GM23338 (cell line): ENCODE data around the gene POLR3K. TPM values are rescaled to one million over a fixed set of nuclear protein-coding genes. Genes with fewer than 3 reads are reported as not detected.

Experiments
- ATAC-seq: fragments of 200-7000 bp; cut with Tn5 transposase; 3 replicates; pipeline ENCODE4 v1.9.1; 2020
- DNase-seq: peaks from one replicate; pipeline ENCODE4 v3.0.0-alpha.2; 2015; ENCODE audit warnings: low spot score
- H2AFZ ChIP-seq: fragments of 200-600 bp; sonication (generic); 2 replicates; pipeline ENCODE4 v1.8.0; 2016; ENCODE audit warnings: antibody characterized with exemption, mild to moderate bottlenecking, moderate library complexity
- H3F3A ChIP-seq: fragments of 200-600 bp; sonication (generic); replicated peaks from 2 replicates; pipeline ENCODE4 v1.8.0; 2017; ENCODE audit warnings: antibody characterized with exemption, mixed run types, low read depth
- H3K27ac ChIP-seq: fragments of 200-600 bp; sonication (generic); 2 replicates; pipeline ENCODE4 v1.6.1; 2016; ENCODE audit warnings: low read depth
- H3K27me3 ChIP-seq: fragments of 200-600 bp; sonication (generic); 2 replicates; pipeline ENCODE4 v1.8.0; 2016; ENCODE audit warnings: mild to moderate bottlenecking, mixed run types, moderate library complexity; ENCODE audit not compliant: insufficient read depth
- H3K36me3 ChIP-seq: fragments of 200-600 bp; sonication (generic); 2 replicates; pipeline ENCODE4 v1.8.0; 2016; ENCODE audit warnings: mild to moderate bottlenecking; ENCODE audit not compliant: insufficient read depth
- H3K4me1 ChIP-seq: fragments of 200-600 bp; sonication (generic); 2 replicates; pipeline ENCODE4 v1.8.0; 2016; ENCODE audit warnings: mild to moderate bottlenecking, moderate library complexity; ENCODE audit not compliant: insufficient read depth
- H3K4me2 ChIP-seq: fragments of 200-600 bp; sonication (generic); 2 replicates; pipeline ENCODE4 v1.7.1; 2017; ENCODE audit warnings: mixed run types
- H3K4me3 ChIP-seq: fragments of 200-600 bp; sonication (generic); 2 replicates; pipeline ENCODE4 v1.6.1; 2016; ENCODE audit warnings: mixed run types
- H3K79me2 ChIP-seq: fragments of 200-600 bp; sonication (generic); replicated peaks from 2 replicates; pipeline ENCODE4 v1.8.0; 2017; ENCODE audit warnings: mild to moderate bottlenecking; ENCODE audit not compliant: insufficient read depth
- H3K9me2 ChIP-seq: fragments of 200-600 bp; sonication (generic); 2 replicates; pipeline ENCODE4 v1.8.0; 2017; ENCODE audit not compliant: insufficient read depth
- H4K20me1 ChIP-seq: fragments of 200-600 bp; sonication (generic); replicated peaks from 2 replicates; pipeline ENCODE4 v1.8.0; 2017; ENCODE audit warnings: mild to moderate bottlenecking; ENCODE audit not compliant: insufficient read depth
- H3K27ac Mint-ChIP-seq: 2 replicates; pipeline ENCODE4 v1.8.0; 2020; ENCODE audit warnings: inconsistent platforms, mild to moderate bottlenecking, moderate library complexity, mixed read lengths
- H3K27me3 Mint-ChIP-seq: 3 replicates; pipeline ENCODE4 v1.8.0; 2022; ENCODE audit warnings: low read depth, mild to moderate bottlenecking, moderate library complexity, mixed read lengths, inconsistent platforms; ENCODE audit not compliant: insufficient read depth, poor library complexity
- H3K36me3 Mint-ChIP-seq: 3 replicates; pipeline ENCODE4 v1.8.0; 2021; ENCODE audit warnings: low read depth, mild to moderate bottlenecking, inconsistent platforms, moderate library complexity, mixed read lengths
- H3K4me1 Mint-ChIP-seq: 3 replicates; pipeline ENCODE4 v1.8.0; 2020; ENCODE audit warnings: mild to moderate bottlenecking, inconsistent platforms, mixed read lengths
- H3K4me3 Mint-ChIP-seq: 3 replicates; pipeline ENCODE4 v1.8.0; 2021; ENCODE audit warnings: moderate library complexity, mild to moderate bottlenecking, inconsistent platforms, mixed read lengths
- H3K9me3 Mint-ChIP-seq: 3 replicates; pipeline ENCODE4 v1.8.0; 2020; ENCODE audit warnings: moderate library complexity, mild to moderate bottlenecking, inconsistent platforms, mixed read lengths
- CREB1 ChIP-seq: fragments of 250-450 bp; sonication (Bioruptor Pico); IDR thresholded peaks from 2 replicates; pipeline ENCODE4 v1.5.0; 2020; ENCODE audit warnings: low read depth, mild to moderate bottlenecking, moderate library complexity
- ETS1 ChIP-seq: IDR thresholded peaks from 2 replicates; pipeline ENCODE4 v1.6.1; 2016; ENCODE audit warnings: antibody characterized with exemption
- EZH2 ChIP-seq: fragments of 200-600 bp; sonication (generic); IDR thresholded peaks from one replicate; pipeline ENCODE4 v1.8.0; 2017; ENCODE audit warnings: antibody characterized with exemption, mild to moderate bottlenecking, low read depth; ENCODE audit not compliant: unreplicated experiment
- EZH2phosphoT487 ChIP-seq: fragments of 200-600 bp; sonication (generic); IDR thresholded peaks from one replicate; pipeline ENCODE4 v1.8.1; 2018; ENCODE audit warnings: antibody characterized with exemption; ENCODE audit not compliant: unreplicated experiment
- NANOG ChIP-seq: IDR thresholded peaks from 2 replicates; pipeline ENCODE4 v1.6.1; 2016; ENCODE audit warnings: antibody characterized with exemption, borderline replicate concordance
- POLR2AphosphoS5 ChIP-seq: IDR thresholded peaks from 2 replicates; pipeline ENCODE4 v1.6.1; 2016; ENCODE audit warnings: antibody characterized with exemption, low read depth
- STAT1 ChIP-seq: IDR thresholded peaks from one replicate; pipeline ENCODE4 v1.6.1; 2016; ENCODE audit warnings: antibody characterized with exemption; ENCODE audit not compliant: unreplicated experiment
- ZNF114 ChIP-seq: fragments of 250-450 bp; sonication (Bioruptor Pico); IDR thresholded peaks from 2 replicates; pipeline ENCODE4 v1.5.0; 2020; ENCODE audit warnings: mild to moderate bottlenecking, moderate library complexity
- ZNF331 ChIP-seq: fragments of 250-450 bp; sonication (Bioruptor Pico); IDR thresholded peaks from 2 replicates; pipeline ENCODE4 v1.5.0; 2020; ENCODE audit warnings: low read depth, mild to moderate bottlenecking, moderate library complexity
- polyA plus RNA-seq: library from polyadenylated mRNA; unstranded; fragments of >200 nt; fragmentation: Nextera tagmentation; extraction: Ambion mirVana; gene quantifications from 2 replicates; pipeline ENCODE4 v1.2.1, GENCODE V29; 2016
- total RNA-seq: library from RNA; depleted of rRNA; stranded (reverse); fragments of >200 nt; shearing (Covaris generic); gene quantifications from 2 replicates; pipeline ENCODE4 v1.2.3, GENCODE V29; 2014
- TF ChIP-seq, protein P1 (sequence below): fragments of 250-450 bp; sonication (Bioruptor Pico); IDR thresholded peaks from 2 replicates; pipeline ENCODE4 v1.5.0; 2020; ENCODE audit warnings: mild to moderate bottlenecking, moderate library complexity
- TF ChIP-seq, protein P2 (sequence below): IDR thresholded peaks from one replicate; pipeline ENCODE4 v1.6.1; 2018; ENCODE audit warnings: antibody characterized with exemption; ENCODE audit not compliant: unreplicated experiment

POLR3K gene
- total and polyA plus RNA-seq, 2 experiments from 2014 or later, result 17.8 to 58.5 TPM

DNA sequence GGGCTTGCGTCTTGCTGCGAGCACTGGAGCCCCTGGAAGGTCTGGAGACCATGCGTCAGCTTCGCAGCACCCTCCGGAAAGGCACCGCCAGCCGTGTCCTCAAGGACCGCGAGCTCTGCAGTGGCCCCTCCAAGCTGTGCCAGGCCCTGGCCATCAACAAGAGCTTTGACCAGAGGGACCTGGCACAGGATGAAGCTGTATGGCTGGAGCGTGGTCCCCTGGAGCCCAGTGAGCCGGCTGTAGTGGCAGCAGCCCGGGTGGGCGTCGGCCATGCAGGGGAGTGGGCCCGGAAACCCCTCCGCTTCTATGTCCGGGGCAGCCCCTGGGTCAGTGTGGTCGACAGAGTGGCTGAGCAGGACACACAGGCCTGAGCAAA, 32.0 kb upstream of the POLR3K start:
- H4K20me1 ChIP-seq, result no peaks in the 10 kb centered on the region; the same call in 1 of the 2 replicates
- peaks cover 8% of the 10 kb centered on the region for H3K4me1 Mint-ChIP-seq
- no peaks in the 10 kb centered on the region for H3K27me3 ChIP-seq
- no peaks in the 10 kb centered on the region; the same call in 1 of the 2 replicates for H3K4me1 ChIP-seq
- H2AFZ ChIP-seq, result no peak overlapping the region
- ATAC-seq (no peak), DNase-seq (no peak)
- no peak overlapping the region for H3K27ac ChIP-seq
- no peaks in the 10 kb centered on the region for H3K79me2 ChIP-seq
- H3K27ac Mint-ChIP-seq, result no peak overlapping the region
- no peaks in the 10 kb centered on the region for H3K9me2 ChIP-seq
- H3K9me3 Mint-ChIP-seq, result no peaks in the 10 kb centered on the region
- H3F3A ChIP-seq, result no peaks in the 10 kb centered on the region
- TF ChIP-seq, protein P1, sequence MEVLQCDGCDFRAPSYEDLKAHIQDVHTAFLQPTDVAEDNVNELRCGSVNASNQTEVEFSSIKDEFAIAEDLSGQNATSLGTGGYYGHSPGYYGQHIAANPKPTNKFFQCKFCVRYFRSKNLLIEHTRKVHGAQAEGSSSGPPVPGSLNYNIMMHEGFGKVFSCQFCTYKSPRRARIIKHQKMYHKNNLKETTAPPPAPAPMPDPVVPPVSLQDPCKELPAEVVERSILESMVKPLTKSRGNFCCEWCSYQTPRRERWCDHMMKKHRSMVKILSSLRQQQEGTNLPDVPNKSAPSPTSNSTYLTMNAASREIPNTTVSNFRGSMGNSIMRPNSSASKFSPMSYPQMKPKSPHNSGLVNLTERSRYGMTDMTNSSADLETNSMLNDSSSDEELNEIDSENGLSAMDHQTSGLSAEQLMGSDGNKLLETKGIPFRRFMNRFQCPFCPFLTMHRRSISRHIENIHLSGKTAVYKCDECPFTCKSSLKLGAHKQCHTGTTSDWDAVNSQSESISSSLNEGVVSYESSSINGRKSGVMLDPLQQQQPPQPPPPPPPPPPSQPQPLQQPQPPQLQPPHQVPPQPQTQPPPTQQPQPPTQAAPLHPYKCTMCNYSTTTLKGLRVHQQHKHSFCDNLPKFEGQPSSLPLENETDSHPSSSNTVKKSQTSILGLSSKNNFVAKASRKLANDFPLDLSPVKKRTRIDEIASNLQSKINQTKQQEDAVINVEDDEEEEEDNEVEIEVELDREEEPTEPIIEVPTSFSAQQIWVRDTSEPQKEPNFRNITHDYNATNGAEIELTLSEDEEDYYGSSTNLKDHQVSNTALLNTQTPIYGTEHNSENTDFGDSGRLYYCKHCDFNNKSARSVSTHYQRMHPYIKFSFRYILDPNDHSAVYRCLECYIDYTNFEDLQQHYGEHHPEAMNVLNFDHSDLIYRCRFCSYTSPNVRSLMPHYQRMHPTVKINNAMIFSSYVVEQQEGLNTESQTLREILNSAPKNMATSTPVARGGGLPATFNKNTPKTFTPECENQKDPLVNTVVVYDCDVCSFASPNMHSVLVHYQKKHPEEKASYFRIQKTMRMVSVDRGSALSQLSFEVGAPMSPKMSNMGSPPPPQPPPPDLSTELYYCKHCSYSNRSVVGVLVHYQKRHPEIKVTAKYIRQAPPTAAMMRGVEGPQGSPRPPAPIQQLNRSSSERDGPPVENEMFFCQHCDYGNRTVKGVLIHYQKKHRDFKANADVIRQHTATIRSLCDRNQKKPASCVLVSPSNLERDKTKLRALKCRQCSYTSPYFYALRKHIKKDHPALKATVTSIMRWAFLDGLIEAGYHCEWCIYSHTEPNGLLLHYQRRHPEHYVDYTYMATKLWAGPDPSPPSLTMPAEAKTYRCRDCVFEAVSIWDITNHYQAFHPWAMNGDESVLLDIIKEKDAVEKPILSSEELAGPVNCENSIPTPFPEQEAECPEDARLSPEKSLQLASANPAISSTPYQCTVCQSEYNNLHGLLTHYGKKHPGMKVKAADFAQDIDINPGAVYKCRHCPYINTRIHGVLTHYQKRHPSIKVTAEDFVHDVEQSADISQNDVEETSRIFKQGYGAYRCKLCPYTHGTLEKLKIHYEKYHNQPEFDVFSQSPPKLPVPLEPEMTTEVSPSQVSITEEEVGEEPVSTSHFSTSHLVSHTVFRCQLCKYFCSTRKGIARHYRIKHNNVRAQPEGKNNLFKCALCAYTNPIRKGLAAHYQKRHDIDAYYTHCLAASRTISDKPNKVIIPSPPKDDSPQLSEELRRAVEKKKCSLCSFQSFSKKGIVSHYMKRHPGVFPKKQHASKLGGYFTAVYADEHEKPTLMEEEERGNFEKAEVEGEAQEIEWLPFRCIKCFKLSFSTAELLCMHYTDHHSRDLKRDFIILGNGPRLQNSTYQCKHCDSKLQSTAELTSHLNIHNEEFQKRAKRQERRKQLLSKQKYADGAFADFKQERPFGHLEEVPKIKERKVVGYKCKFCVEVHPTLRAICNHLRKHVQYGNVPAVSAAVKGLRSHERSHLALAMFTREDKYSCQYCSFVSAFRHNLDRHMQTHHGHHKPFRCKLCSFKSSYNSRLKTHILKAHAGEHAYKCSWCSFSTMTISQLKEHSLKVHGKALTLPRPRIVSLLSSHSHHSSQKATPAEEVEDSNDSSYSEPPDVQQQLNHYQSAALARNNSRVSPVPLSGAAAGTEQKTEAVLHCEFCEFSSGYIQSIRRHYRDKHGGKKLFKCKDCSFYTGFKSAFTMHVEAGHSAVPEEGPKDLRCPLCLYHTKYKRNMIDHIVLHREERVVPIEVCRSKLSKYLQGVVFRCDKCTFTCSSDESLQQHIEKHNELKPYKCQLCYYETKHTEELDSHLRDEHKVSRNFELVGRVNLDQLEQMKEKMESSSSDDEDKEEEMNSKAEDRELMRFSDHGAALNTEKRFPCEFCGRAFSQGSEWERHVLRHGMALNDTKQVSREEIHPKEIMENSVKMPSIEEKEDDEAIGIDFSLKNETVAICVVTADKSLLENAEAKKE, result no peak
- no peak for TF ChIP-seq ZNF114 (CRISPR knock-in tag)
- no peak for TF ChIP-seq ZNF331
- TF ChIP-seq, protein P2, sequence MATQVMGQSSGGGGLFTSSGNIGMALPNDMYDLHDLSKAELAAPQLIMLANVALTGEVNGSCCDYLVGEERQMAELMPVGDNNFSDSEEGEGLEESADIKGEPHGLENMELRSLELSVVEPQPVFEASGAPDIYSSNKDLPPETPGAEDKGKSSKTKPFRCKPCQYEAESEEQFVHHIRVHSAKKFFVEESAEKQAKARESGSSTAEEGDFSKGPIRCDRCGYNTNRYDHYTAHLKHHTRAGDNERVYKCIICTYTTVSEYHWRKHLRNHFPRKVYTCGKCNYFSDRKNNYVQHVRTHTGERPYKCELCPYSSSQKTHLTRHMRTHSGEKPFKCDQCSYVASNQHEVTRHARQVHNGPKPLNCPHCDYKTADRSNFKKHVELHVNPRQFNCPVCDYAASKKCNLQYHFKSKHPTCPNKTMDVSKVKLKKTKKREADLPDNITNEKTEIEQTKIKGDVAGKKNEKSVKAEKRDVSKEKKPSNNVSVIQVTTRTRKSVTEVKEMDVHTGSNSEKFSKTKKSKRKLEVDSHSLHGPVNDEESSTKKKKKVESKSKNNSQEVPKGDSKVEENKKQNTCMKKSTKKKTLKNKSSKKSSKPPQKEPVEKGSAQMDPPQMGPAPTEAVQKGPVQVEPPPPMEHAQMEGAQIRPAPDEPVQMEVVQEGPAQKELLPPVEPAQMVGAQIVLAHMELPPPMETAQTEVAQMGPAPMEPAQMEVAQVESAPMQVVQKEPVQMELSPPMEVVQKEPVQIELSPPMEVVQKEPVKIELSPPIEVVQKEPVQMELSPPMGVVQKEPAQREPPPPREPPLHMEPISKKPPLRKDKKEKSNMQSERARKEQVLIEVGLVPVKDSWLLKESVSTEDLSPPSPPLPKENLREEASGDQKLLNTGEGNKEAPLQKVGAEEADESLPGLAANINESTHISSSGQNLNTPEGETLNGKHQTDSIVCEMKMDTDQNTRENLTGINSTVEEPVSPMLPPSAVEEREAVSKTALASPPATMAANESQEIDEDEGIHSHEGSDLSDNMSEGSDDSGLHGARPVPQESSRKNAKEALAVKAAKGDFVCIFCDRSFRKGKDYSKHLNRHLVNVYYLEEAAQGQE, result no peak
- no peak for TF ChIP-seq NANOG
- TF ChIP-seq CREB1, result no peak
- TF ChIP-seq STAT1, result no peak
- TF ChIP-seq POLR2AphosphoS5, result no peak
- TF ChIP-seq ETS1, result no peak
- no peak for TF ChIP-seq EZH2
- no peak for TF ChIP-seq EZH2phosphoT487
- peaks cover 10% of the 10 kb centered on the region for H3K27me3 Mint-ChIP-seq
- H3K4me3 ChIP-seq, result no peak overlapping the region
- no peaks in the 10 kb centered on the region for H3K36me3 ChIP-seq
- H3K4me2 ChIP-seq, result no peak overlapping the region
- H3K36me3 Mint-ChIP-seq, result peaks cover 21% of the 10 kb centered on the region
- H3K4me3 Mint-ChIP-seq, result no peak overlapping the region
